Cardiac ventricle fibroblast (primary cell): ENCODE measurements around the gene CARNS1. TPM values are rescaled to one million over a fixed set of nuclear protein-coding genes. Genes with fewer than 3 reads are reported as not detected.

Experiments used
- total RNA-seq: library from RNA; depleted of rRNA; stranded (reverse); fragments of >200 nt; gene quantifications from 2 replicates; pipeline ENCODE4 v1.2.3, GENCODE V29; 2015

Gene CARNS1
- 0.05 TPM in 1 of 2 replicates, not detected in the other for total RNA-seq

GRCh38 chr11:67415501-67416304 lies at the start of gene CARNS1:
CARNS1 (plus strand) TSS chr11:67415678; CDS start chr11:67416200, 522 bp downstream.

DNA sequence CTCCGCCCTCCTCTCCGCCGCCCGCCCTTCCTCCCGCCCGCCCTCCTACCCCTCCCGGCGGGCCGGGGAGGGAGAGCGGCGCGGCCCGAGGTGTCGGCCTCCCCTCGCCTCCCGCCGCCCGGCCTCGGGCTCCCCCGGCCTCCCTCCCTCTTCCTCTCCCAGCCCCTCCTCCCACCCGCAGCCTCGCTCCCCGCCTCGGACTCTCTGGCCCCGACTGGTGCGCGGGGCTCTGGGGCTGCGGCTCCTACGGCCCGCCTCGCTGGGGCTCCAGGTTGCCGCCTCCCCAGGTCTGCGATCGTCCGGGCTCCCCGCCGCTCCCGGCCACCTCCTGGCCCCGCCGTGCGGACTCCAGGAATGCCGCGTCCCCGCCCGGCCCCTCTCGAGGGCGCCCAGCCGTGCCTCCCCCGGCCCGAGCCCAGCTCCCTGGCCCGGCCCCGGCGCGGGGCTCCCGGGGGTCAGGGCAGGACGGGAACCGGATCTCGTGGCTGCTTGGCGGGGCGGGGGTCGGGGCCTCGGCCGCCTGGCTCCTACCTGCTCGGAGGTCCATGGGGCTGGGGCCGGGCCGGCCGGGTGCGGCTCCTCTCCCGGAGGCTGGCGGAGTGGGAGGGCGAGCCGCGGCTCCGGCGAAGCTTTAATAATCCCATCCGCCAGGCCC lies 42.4 kb upstream of the CARNS1 start, which contains the start of gene CLCF1:
Gene CLCF1 (minus strand): TSS at position 606 of the 655 bp plus-strand sequence. CDS start 59 bp downstream, at position 547.

GRCh38 chr11:67391304-67392182 lies 23.9 kb upstream of the CARNS1 start, which contains the start of gene RAD9A:
RAD9A (plus strand) TSS chr11:67391986; CDS start chr11:67392045, 59 bp downstream.

GRCh38 chr11:67401495-67402191 lies 13.8 kb upstream of the CARNS1 start, which contains the start of gene PPP1CA:
PPP1CA (minus strand) TSS chr11:67401858; CDS start chr11:67401782, 76 bp downstream.

DNA sequence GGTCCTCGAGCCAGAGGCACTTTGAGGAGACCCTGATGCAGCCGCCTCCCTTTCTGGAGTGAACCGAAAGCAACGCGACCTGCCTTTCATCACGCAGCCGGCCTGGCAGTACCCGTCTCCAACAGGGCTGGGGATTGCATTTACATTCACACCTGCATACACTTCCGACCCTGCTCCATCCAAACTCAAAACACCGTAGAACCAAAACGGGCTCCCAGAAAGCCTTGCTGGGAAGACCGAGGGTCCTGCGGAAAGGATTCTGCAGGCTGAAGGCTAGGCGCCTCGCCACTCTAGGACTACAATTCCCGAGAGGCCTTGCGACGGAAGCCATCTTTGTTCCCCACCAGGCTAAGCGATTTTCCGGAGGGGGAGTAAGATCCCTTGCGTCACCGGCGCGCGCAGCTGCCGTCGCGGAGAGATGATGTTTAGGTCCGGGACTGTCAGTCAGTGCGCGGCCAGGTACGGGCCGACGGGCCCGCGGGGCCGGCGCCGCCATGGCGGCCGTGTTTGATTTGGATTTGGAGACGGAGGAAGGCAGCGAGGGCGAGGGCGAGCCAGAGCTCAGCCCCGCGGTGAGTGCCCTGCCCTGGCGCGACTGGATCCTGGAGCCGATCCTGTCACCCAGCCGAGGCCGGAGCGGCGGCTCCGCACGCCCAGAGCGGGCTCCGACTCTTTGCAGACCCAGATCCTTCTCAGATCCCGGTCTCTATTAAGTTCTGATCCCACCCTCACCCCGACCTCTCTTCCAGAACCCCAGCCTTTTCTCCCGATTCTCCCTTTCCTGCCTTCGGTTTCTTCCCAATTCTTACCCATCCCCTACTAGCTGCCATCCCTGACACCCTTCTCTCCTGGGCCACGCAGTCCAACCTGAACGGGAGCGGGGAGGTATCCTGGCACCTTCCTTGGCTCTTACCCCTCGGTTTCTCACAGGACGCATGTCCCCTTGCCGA lies 12.8 kb downstream of the CARNS1 start, which contains the start of gene RPS6KB2:
Gene RPS6KB2 (plus strand): TSS at position 443 of the 950 bp plus-strand sequence. CDS start 52 bp downstream, at position 495.

GRCh38 chr11:67437082-67437808 lies 21.8 kb downstream of the CARNS1 start, which contains the start of gene PTPRCAP:
PTPRCAP (minus strand) TSS chr11:67437682; CDS start chr11:67437619, 63 bp downstream.

DNA sequence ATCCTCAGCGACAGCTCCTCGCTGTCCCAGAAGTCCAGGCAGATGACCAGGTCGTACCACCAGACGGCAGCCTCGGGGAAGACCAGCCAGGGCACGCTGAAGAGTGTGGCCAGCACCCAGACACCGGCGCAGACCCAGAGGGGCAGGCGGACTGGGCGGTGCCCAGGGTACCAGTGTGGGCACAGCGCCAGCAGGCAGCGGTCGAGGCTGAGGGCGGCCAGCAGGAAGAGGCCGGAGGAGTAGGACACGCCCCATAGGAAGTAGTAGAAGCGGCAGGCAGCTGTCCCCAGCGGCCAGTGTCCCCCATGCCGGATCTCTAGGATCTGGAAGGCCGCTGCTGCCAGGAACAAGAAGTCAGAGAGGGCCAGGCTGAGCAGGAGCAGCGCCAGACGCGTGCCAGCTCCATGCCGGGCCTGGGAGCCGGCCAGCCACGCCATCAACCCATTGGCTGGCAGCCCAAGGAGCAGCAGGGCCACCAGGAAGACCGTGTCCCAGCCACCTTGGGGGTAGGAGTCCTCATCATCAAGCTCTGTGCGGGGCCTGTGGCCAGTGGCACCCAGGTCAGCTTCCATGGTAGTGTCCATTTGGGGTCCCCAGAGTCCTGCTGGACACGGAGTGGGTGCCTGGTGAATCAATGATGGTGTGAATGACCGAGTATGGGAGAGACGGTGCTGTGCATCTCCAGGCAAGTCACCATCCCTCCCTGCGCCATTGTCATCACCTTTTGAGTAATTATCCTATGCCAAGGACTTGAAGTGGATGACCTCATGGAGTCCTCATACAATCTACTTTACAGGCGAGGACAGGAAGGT lies 36.9 kb downstream of the CARNS1 start, which contains the start of gene GPR152:
Gene GPR152 (minus strand): TSS at position 589 of the 812 bp plus-strand sequence. CDS start 5 bp downstream, at position 584.

GRCh38 chr11:67455054-67455453 lies 39.6 kb downstream of the CARNS1 start, which contains the start of gene CABP4:
CABP4 (plus strand) TSS chr11:67455354; CDS start chr11:67455424, 70 bp downstream.

GRCh38 chr11:67468759-67469507 lies 53.5 kb downstream of the CARNS1 start, which contains the start of gene TMEM134:
TMEM134 (minus strand) TSS chr11:67469251; CDS start chr11:67469192, 59 bp downstream.

Other genes starting within 250 kb of the CARNS1 start
- 25.4 and 28.3 TPM in 2 replicates for gene GRK2, start 149.2 kb upstream of the CARNS1 start, total RNA-seq
- gene ANKRD13D, start 126.4 kb upstream of the CARNS1 start, total RNA-seq = 16.6 and 29.9 TPM in 2 replicates
- 22.4 and 23.3 TPM in 2 replicates for gene SSH3, start 112.1 kb upstream of the CARNS1 start, total RNA-seq
- 91.0 and 113 TPM in 2 replicates for gene POLD4, start 62.1 kb upstream of the CARNS1 start, total RNA-seq
- gene CLCF1, start 42.1 kb upstream of the CARNS1 start, total RNA-seq = 8.2 and 8.4 TPM in 2 replicates
- 4.2 and 7.1 TPM in 2 replicates for gene RAD9A, start 23.7 kb upstream of the CARNS1 start, total RNA-seq
- 105 and 122 TPM in 2 replicates for gene PPP1CA, start 13.8 kb upstream of the CARNS1 start, total RNA-seq
- not detected in 2 replicates for gene TBC1D10C, start 11.6 kb upstream of the CARNS1 start, total RNA-seq
- gene RPS6KB2, start 12.8 kb downstream of the CARNS1 start, total RNA-seq = 14.9 and 28.5 TPM in 2 replicates
- not detected in 2 replicates for gene PTPRCAP, start 22.0 kb downstream of the CARNS1 start, total RNA-seq
- 62.4 and 70.1 TPM in 2 replicates for gene CORO1B, start 27.8 kb downstream of the CARNS1 start, total RNA-seq
- gene GPR152, start 37.1 kb downstream of the CARNS1 start, total RNA-seq = not detected in 2 replicates
- not detected in 2 replicates for gene CABP4, start 39.7 kb downstream of the CARNS1 start, total RNA-seq
- gene TMEM134, start 53.6 kb downstream of the CARNS1 start, total RNA-seq = 67.5 and 69.0 TPM in 2 replicates
- 46.8 and 62.4 TPM in 2 replicates for gene AIP, start 67.3 kb downstream of the CARNS1 start, total RNA-seq
- gene PITPNM1, start 89.7 kb downstream of the CARNS1 start, total RNA-seq = 17.0 and 20.1 TPM in 2 replicates
- gene CDK2AP2, start 92.5 kb downstream of the CARNS1 start, total RNA-seq = 29.5 and 35.6 TPM in 2 replicates
- gene CABP2, start 107.8 kb downstream of the CARNS1 start, total RNA-seq = not detected in 2 replicates
- gene GSTP1, start 168.1 kb downstream of the CARNS1 start, total RNA-seq = 422 and 531 TPM in 2 replicates
- 131 and 145 TPM in 2 replicates for gene NDUFV1, start 191.3 kb downstream of the CARNS1 start, total RNA-seq
- 5.0 and 9.0 TPM in 2 replicates for gene NUDT8, start 214.3 kb downstream of the CARNS1 start, total RNA-seq
- gene TBX10, start 224.1 kb downstream of the CARNS1 start, total RNA-seq = not detected in 2 replicates
- not detected in 2 replicates for gene ACY3, start 235.1 kb downstream of the CARNS1 start, total RNA-seq